Mesothelial cell of epicardium (in vitro differentiated cells): ENCODE measurements around the gene HOXA5. TPM values are rescaled to one million over a fixed set of nuclear protein-coding genes. Genes with fewer than 3 reads are reported as not detected.

Experiments used
- DNase-seq, 2 experiments: peaks; one replicate each; pipeline ENCODE4 v3.0.0; 2021; ENCODE audit warnings: low spot score in 2 of 2; ENCODE audit not compliant: unreplicated experiment in 2 of 2
- H3K27ac Mint-ChIP-seq: 2 replicates; pipeline ENCODE4 v1.8.0; 2021; ENCODE audit warnings: mixed read lengths
- H3K27me3 Mint-ChIP-seq: 2 replicates; pipeline ENCODE4 v1.8.0; 2021; ENCODE audit warnings: low read depth, mixed read lengths
- H3K36me3 Mint-ChIP-seq: 2 replicates; pipeline ENCODE4 v1.8.0; 2021; ENCODE audit warnings: mixed read lengths
- H3K4me1 Mint-ChIP-seq: 2 replicates; pipeline ENCODE4 v1.8.0; 2021; ENCODE audit warnings: mixed read lengths
- H3K4me3 Mint-ChIP-seq: 2 replicates; pipeline ENCODE4 v1.8.0; 2021; ENCODE audit warnings: mild to moderate bottlenecking, moderate library complexity, mixed read lengths
- H3K9me3 Mint-ChIP-seq: 2 replicates; pipeline ENCODE4 v1.8.0; 2021; ENCODE audit warnings: mixed read lengths
- total RNA-seq: library from RNA; stranded (reverse); gene quantifications from 3 replicates; pipeline ENCODE4 v1.2.1, GENCODE V29; 2021
- TF ChIP-seq, protein P1 (sequence below): fragments of 200-600 bp; sonication (generic); IDR thresholded peaks from one replicate; pipeline ENCODE4 v1.5.0; 2021; ENCODE audit warnings: antibody characterized with exemption; ENCODE audit not compliant: unreplicated experiment

HOXA5 gene
- total RNA-seq, 1 donor from 2014 or later = 133 TPM

DNA sequence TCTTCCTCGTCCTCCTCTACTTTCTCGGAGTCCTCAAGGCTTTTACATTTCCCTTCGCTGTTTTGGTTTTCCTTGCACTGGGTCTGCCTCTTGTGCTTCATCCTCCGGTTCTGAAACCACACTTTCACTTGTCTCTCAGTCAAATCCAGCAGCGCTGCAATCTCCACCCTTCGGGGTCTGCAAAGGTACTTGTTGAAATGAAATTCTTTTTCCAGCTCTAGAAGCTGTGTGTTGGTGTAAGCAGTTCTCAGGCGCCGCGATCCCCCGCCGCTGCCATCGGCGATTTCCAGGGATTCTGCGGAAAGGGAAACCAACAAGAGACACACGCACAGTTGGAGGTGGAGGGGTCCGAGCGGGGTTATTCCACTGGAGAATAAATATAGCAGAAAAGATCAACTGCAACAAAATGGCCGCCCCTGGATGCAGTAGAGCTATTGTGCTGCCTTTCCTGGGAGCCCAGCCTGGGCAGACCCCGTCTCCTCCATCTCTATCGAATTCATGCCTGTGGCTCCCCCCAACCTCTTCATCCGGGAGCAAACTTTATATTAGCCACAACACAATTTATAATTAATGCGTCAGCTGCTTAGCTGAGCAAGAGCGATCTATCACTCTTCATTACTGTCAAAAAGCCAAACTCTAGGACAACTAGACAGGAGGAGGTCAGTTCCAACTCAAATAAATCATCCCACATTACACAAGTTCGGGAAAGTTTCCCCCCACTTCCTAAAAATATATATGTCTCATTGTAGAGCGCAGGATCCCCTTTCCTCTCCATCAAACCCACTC is 42.1 kb downstream of the HOXA5 start:
- no peaks in the 10 kb centered on the region for H3K9me3 Mint-ChIP-seq
- H3K27ac Mint-ChIP-seq = peak overlapping the region; percentile 100
- H3K27me3 Mint-ChIP-seq = no peaks in the 10 kb centered on the region
- H3K4me1 Mint-ChIP-seq = peaks cover 76% of the 10 kb centered on the region
- TF ChIP-seq, protein P1, sequence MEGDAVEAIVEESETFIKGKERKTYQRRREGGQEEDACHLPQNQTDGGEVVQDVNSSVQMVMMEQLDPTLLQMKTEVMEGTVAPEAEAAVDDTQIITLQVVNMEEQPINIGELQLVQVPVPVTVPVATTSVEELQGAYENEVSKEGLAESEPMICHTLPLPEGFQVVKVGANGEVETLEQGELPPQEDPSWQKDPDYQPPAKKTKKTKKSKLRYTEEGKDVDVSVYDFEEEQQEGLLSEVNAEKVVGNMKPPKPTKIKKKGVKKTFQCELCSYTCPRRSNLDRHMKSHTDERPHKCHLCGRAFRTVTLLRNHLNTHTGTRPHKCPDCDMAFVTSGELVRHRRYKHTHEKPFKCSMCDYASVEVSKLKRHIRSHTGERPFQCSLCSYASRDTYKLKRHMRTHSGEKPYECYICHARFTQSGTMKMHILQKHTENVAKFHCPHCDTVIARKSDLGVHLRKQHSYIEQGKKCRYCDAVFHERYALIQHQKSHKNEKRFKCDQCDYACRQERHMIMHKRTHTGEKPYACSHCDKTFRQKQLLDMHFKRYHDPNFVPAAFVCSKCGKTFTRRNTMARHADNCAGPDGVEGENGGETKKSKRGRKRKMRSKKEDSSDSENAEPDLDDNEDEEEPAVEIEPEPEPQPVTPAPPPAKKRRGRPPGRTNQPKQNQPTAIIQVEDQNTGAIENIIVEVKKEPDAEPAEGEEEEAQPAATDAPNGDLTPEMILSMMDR = no peak
- peak in 1 of 2 experiments; percentile 61 for DNase-seq
- peaks cover 16% of the 10 kb centered on the region for H3K36me3 Mint-ChIP-seq
- peak overlapping the region; percentile 98 for H3K4me3 Mint-ChIP-seq

DNA sequence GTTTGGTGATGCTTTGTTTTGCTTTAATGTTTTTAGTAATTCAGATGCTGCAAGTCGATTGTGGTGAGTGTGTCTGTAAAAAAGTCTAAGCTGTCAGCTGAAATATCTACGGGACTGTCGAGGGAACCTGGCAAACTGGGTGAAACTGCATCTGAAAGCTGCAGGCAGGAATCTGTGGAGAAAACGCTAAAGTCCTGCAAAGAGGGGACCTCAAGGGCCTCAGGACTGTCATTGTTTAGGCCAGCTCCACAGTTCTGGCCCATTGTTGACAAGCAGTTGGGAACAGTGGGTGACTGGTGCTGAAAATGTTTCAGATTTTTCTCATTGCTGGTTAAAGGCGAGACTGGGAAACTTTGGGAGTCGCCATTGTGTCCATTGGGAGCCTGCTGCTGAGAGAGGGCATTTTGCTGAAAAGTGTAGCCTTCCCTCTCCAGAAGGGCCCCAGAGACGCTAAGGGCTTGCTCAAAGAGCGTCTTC is 42.7 kb downstream of the HOXA5 start:
- DNase-seq = no peak
- Mint-ChIP-seq H3K4me1 (peaks cover 70% of the 10 kb centered on the region), H3K9me3 (no peaks in the 10 kb centered on the region), H3K27me3 (no peaks in the 10 kb centered on the region), H3K4me3 (peak overlapping the region; percentile 98), H3K36me3 (peaks cover 16% of the 10 kb centered on the region), H3K27ac (peak overlapping the region; percentile 100)
- TF ChIP-seq, protein P1 = no peak

DNA sequence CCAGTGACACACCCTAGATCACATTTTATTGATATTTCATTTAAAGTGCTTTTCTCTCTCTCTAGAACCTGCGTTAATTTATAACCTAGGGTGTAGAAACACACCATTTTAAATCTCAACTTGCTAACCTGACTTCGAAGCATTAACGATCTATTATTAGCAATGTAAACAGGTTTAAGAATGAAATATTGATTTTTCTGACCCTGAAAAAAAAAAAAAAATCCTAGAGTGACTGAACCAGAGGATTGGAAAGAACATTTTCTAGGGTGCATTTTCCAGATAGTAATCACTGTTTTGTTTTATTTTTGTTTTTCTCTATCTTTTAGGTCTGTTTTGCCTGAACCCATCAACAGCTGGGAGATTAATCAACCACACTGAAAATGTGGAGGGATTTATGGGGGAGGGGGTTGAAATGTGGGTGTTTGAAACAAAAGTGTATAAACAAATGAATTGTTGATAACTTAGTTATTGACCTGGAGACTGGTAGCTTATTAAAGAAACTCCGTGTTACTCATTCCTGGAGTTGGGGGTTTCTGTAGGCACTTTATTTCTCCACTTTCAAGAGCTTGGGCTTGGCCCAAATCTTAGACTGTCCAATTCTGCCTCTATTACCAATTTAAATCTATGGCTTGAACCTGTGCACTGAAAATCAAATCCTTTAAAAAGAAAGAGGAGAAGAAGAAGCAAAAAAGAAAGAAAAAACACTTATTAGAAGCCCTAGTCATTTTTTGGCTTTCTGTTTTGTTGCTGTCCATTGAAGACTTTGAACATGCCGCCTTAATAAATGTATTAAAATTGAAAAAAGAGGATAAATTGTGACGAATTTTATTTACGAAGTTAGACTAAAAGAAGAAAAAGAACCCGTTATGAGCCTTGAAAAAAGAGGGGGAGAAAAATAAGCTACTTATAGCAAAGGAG is 43.8 kb downstream of the HOXA5 start:
- H3K4me1 Mint-ChIP-seq = peaks cover 65% of the 10 kb centered on the region

DNA sequence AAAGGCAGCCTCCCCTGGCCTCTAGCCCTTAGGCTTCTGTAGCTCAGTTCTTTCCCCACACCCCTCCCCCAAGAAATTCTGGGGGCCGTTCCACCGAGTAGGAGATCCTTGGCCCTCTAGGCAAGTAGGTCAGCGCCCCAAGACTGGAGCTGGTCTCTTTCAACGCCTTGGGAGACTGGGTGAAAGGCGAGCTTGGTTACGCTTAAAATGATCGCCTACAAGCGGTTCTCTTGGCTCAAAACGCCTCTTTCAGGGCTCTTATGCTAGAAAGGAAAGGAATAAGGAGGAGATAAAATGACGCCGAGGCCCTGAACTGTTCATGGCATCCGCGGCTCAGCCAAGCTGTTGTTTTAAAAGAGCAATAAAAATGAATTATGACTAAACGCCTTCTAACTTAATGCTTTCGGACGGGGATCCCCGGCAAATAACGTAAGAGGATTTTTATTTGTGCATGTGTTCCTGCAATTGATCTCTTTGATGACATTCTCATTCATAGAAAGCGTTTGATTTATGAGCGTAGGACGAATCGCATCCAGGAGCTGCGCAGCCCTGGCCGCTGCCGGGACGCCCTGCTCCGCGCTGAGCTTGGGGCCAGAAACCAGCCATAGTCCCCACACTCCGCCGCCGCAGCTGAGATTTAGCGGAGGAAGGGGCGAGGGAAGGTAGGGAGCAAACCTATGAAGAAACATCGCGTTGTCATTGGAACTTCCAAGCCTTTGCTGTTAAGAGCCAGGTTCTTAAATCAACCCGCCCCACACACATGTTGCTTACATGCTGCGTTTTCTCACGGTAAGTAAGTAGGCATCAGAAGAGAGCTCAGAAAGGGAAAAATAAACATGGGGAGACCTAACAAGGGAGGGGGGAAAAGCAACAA is 44.7 kb downstream of the HOXA5 start:
- peak overlapping the region; percentile 98 for H3K4me3 Mint-ChIP-seq

More for the DNA sequence above, 43.8 kb downstream of the HOXA5 start:
- H3K4me3 Mint-ChIP-seq = peak overlapping the region; percentile 98
- no peak for DNase-seq
- H3K36me3 Mint-ChIP-seq = peaks cover 16% of the 10 kb centered on the region
- peak overlapping the region; percentile 100 for H3K27ac Mint-ChIP-seq
- TF ChIP-seq, protein P1 = no peak
- no peaks in the 10 kb centered on the region for H3K9me3 Mint-ChIP-seq
- H3K27me3 Mint-ChIP-seq = no peaks in the 10 kb centered on the region

More for the DNA sequence above, 44.7 kb downstream of the HOXA5 start:
- Mint-ChIP-seq H3K36me3 (peaks cover 16% of the 10 kb centered on the region), H3K27ac (peak overlapping the region; percentile 100), H3K9me3 (no peaks in the 10 kb centered on the region), H3K27me3 (no peaks in the 10 kb centered on the region), H3K4me1 (peaks cover 65% of the 10 kb centered on the region)
- DNase-seq = peak in 1 of 2 experiments; percentile 74
- TF ChIP-seq, protein P1 = no peak
